Measurements from ENCODE around the gene XPO1.
"Not testable (repeated sequence)": the region's sequence is repeated elsewhere in the genome, so short reads cannot be mapped to it uniquely, and the experiment has no call there.

The XPO1 gene

DNA sequence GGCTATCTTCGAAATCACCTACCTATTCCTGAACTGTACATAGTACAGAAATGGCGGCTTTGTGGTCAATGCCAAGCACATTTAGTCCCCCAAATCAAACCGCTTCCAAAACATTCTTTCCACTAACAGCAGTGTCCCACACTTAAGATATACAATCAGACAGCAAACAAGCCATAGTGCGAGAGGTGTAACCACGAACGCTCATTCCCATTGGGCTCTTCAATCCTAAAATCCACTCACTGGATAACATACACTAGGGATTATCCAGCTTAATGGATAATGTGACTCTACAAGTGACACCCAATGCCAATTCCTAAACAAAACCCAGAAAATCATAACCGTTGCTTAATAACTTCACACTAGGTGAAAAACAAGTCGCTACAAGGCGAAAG, 2.0 kb downstream of the XPO1 start:
- no peak for DNase-seq (ENCODE audit: low read depth)

DNA sequence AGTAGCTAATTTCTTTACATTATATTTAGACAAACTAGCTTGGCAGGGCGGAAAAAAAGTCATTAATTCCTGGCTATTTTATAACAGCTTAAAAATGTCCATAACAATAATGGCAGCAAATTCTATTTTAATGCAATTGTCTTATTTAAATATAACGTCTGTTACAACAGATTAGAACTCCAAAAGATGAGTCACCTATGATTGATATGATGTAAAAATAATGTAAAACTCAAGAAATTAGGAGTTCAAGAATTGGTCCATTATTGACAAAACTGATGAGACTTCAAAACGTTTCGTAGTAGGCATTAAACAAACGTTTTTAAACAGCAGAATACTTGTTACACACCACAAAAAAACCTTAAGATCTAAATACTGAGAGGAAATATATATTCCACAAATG, 2.7 kb downstream of the XPO1 start:
- DNase-seq (ENCODE audit: low read depth), result no peak

DNA sequence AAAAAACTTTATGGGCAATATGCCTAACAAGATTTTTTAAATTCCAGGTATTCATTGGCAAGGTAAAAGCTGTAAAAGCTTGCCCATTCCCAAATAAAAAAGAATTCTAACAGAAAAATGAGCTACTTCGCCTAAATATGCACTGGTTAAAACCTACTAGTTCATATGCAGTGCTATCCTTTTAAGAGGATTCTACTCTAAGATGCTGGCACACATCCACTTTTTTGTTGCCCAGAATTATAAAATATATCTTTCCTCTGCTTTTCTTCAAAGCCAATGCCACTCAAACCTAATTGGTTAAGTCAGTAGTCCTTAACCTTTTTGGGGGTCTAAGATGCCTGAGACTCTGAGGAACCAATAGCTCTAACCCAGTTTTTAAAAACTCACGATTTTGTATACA, 3.2 kb downstream of the XPO1 start:
- DNase-seq (ENCODE audit: low read depth), result no peak

GRCh38 chr2:61530749-61531148, 7.4 kb downstream of the XPO1 start:
- no peak for DNase-seq (ENCODE audit: low read depth)

DNA sequence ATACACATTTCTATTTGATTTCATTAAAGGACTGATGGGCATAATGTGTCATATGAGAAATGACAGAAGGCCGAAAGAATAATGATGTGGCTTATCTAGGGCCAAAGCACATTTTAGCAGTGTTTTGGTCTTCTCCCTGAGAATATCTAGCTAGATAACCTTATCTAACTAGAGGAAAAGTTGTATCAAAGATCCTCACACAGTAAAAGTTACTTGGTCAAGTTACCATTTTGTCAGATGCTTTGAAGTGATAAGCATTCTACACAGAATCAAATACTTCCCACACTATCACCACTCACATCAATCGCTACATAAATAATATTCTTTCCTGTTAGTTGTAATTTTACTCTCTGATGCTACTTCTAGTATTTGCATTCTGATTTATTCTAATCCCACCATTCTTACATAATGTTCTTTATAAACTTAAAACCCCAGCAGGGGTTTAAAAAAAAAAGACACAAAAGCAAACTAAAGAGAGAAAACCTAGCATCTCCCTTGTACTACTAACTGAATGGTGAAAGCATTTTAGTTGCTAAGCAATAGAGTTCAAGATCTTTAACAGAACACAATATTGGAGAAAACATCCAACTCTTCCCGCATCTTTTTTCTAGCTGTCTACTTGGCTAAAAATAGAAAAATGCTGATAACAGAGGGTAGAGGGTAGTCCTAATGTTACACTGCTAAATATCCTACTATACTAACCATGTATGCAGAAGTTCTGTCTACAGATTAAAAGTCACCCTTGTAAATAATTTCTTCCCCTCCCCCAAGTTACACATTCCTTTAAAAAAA, 8.0 kb downstream of the XPO1 start:
- no peak for DNase-seq (ENCODE audit: low read depth)

DNA sequence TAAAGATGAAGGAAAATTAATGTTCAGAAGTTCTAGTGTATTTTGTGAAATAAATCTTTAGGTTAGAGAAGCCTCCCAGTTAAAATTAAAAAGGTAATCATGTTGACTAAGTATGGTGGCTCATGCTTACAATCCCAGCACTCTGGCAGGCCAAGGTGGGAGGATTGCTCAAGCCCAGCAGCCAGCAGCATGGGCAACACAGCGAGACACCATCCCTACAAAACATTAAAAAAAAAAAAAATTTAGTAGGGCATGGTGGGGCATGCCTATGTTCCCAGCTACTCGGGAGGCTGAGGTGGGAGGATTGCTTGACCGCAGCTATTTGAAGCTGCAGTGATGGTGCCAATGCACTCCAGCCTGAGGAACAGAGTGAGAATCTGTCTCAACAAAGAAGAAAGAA, 17.9 kb downstream of the XPO1 start:
- no peak for DNase-seq (ENCODE audit: low read depth)

- DNase-seq (ENCODE audit: low read depth), result no peak
Measured at GRCh38 chr2:61512768-61513398, 25.3 kb downstream of the XPO1 start.

DNA sequence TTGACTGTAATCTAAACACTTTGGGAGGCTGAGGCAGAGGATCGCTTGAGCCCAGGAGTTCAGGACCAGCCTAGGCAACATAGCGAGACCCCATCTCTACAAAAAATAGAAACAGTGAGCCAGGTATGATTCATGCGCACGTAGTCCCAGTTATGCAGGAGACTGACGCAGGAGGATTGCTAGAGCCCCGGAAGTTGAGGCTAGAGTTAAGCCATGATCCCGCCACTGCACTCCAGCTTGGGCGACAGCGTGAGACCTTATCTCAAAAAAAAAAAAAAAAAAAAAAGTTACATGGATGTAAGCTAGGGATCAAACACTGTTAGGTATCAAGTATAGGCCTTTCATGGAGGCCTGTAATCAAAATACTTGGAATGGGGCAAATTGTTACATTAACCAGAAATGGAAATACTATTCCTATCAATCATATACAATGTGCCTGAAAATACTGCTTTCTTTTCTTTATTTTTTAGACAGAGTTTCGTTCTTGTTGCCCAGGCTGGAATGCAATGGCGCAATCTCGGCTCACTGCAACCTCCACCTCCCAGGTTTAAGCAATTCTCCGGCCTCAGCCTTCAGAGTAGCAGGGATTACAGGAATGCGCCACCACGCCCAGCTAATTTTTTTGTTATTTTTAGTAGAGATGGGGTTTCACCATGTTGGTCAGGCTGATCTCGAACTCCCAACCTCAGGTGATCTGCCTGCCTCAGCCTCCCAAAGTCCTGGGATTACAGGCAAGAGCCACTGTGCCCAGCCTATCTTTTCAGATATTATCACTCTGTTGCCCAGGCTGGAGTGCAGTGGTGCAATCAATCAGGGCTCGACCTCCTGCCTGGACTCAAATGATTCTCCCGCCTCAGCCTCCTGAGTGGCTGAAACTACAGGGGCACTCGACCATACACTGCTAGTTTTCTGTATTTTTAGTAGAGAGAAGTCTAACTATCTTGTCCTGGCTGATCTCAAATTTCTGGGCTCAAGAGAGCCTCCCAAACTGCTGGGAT, 27.2 kb downstream of the XPO1 start:
- DNase-seq (ENCODE audit: low read depth), result no peak

GRCh38 chr2:61504949-61505348, 33.2 kb downstream of the XPO1 start:
- no peak for DNase-seq (ENCODE audit: low read depth)

DNA sequence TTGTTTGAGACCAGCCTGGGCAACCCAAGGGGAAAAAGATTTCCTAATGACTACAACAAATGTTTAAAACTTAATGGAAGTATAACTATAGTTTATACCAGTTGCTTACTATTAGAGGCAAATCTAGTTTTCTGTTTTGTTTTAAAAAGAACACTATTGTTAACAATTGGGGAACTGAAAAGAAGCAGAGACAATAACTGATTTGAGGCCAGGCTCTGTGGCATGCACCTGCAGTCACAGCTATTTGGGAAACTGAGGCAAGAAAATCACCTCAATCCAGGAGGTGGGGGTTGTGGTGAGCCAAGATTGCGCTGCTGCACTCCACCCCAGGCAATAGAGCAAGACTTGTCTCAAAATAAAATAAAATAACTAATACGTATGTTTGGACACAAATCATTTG, 39.1 kb downstream of the XPO1 start:
- no peak for DNase-seq (ENCODE audit: low read depth)

GRCh38 chr2:61493523-61493942, 44.6 kb downstream of the XPO1 start:
- DNase-seq (ENCODE audit: low read depth), result no peak

DNA sequence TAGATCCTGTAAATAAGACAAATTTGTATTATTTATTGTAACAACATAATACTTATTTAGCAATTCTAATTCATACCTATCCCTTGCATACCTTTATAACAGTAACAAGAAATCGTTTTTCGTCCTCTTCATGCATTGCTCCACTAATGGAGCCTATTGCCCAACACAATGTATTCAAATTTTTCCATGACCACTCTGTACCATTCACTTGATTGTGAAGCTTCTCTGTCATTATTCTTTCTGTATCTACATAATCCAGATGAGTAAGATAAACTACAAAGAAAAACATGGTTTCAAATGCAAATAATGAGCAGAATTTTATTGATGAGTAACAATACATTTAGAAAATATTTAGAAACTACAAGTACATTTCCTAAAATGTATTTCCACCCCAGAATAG, 45.7 kb downstream of the XPO1 start:
- no peak for DNase-seq (ENCODE audit: low read depth)

DNA sequence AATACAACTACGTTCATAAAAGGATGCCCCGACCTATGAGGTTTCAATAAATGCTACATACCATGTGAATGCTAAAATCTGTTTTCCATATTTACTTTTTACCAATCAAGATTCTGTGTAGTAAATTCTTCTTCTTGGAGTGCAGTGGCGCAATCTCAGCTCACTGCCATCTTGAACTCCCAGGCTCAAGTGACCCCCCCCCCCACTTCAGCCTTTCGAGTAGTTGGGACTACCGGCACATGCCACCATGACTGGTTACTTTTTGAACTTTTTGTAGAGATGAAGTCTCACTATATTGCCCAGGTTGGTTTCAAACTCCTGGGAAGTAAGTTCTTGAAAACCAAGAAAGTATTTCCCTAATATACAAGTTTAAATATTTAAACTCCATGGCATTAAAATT, 52.9 kb downstream of the XPO1 start:
- no peak for DNase-seq (ENCODE audit: low read depth)

- no peak for DNase-seq (ENCODE audit: low read depth)
Measured at GRCh38 chr2:61478086-61478485, 60.1 kb downstream of the XPO1 start.

DNA sequence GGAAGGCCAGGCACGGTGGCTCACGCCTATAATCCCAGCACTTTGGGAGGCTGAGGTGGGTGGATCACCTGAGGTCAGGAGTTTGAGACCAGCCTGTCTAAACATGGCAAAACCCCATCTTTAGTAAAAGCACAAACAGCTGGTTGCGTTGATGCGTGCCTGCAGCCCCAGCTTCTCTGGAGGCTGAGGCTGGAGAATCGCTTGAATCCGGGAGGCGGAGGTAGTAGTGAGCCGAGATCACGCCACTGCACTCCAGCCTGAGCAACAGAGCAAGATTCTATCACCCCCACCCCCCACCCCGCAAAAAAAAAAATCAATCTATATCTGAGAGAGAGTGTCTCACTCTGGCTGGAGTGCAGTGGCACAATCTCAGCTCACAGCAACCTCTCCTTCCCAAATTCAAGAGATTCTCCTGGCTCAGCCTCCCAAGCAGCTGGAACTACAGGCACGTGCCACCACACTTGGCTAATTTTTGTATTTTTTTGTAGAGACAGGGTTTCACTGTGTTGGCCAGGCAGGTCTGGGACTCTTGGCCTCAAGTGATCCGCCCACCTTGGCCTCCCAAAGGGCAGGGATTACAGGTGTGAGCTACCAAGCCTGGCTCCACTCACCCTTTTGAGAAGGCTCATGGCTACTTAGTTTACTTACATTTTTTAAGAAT, 61.1 kb downstream of the XPO1 start:
- not testable (repeated sequence) for DNase-seq (ENCODE audit: low read depth)

DNA sequence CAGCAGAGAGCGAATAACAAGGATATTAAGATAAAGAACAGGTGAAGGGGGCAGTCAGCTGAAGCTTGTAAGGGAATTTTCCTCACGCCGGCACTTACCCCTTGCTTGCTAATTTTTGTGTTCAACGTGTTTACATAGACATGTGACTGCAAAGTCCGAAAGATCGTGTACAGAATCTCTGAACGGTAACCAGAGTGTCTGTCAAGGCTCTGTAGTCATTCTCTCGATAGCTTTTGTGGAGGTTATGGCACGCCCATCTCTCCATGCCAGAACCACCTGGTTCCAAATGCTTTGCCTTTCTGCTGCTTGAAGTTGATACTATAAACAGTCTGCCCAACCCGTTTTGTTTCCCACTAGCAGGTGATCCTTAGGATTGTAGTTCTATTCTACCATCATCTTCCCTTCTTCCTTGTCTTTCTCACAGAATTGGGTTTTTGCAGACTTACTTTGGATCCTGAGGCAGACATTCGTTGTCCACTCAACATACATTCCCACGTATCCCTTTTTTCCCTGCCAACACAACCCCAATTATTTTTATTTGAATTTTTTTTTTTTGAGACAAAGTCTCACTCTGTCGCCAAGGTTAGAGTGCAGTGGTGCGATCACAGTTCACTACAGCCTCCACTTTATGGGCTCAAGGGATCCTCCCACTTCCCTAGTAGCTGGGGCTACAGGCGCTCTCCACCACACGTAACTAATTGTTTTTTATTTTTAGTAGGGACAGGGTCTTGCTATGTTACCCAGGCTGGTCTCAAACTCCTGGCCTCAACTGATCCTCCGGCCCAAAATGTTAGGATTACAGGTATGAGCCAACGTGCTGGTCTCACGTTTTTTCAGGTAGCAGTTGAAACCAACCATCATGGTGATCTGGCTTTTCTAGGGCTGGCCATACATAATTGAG, 66.0 kb downstream of the XPO1 start:
- no peak for DNase-seq (ENCODE audit: low read depth)

DNA sequence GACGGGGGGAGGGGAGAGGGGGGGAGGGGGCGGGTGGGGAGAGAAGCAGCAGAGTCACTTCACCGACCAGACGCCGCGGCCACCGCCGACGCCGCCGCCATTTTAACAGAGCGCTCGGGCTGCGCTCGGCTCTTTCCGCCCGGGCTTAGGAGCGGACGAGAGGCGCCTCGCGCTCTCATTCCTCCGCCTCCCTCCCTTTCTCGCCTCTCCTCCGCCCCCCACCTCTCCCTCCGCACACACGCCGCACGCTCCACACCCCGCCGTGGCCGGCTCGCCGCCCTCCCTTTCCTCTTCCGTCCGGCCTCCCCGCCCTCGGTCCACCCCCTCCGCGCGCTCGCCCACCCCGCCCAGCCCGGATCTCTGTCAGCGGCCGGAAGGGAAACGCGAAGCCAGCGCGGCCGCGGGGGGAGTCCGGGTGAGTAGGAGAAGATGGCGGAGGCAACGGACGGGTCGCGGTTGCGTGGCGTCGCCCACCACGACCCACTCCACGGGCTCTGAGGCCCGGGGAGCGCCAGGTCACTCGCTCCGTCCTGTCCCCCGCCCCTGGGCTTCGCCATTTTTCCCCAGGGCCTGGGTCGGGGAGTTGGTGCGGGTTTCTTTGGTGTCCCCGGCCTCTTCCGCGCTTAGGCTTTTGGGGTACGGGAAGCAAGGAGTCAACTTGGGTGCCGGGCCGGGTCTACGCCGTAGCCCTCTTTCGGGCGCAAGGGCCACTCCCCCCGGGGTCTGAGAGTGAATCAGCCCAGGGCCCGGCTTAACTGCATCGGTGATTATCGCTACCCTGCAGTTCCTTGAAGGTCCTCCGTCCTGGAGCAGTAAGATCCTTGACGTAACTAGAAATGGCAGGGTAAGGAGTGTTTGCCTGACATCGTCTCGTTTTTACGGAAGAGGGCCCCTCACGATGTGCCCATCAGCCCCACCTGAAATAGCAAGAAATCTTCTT, 66.9 kb downstream of the XPO1 start, which contains the start of gene USP34:
USP34 (minus strand) TSS at position 123 of the 940 bp plus-strand sequence. CDS start 395 bp downstream, outside the sequence.
- peak; percentile 93 for DNase-seq (ENCODE audit: low read depth)

- DNase-seq (ENCODE audit: low read depth), result peak; percentile 61
Measured at GRCh38 chr2:61470122-61470951, 67.8 kb downstream of the XPO1 start.

All from fibroblast of the conjunctiva (primary cell).